A549 (cell line): ENCODE results near the gene SLC12A7. TPM values are rescaled to one million over a fixed set of nuclear protein-coding genes. Genes with fewer than 3 reads are reported as not detected.

Source experiments
- ATAC-seq, 2 experiments: fragments of 200-7000 bp in 1 of 2; fragments of >200 bp in 1 of 2; cut with Nextera tagmentation in 1 of 2; cut with Tn5 transposase in 1 of 2; 3 replicates each; pipeline versions ENCODE4 v1.8.0 to v1.9.1; 2018 to 2020; ENCODE audit warnings: mild to moderate bottlenecking in 1 of 2, moderate library complexity in 1 of 2
- CTCF ChIA-PET: fragments of 300-600 bp; sonication (Branson Sonifier 250); formaldehyde crosslinking; extraction: SDS; loops from one replicate; lab custom pipeline; 2021; ENCODE audit warnings: antibody characterized with exemption, inconsistent platforms; lab: Yijun Ruan, JAX
- POLR2A ChIA-PET: fragments of 350-600 bp; formaldehyde crosslinking; extraction: SDS; loops from one replicate; lab custom pipeline; 2021; ENCODE audit warnings: antibody characterized with exemption, inconsistent platforms; lab: Yijun Ruan, JAX
- DNase-seq, 2 experiments: peaks; one replicate each; pipeline versions ENCODE4 v3.0.0 to v3.0.0-alpha.2; 2011 to 2016; ENCODE audit warnings: low read depth in 1 of 2, low spot score in 1 of 2
- FAIRE-seq: peaks from 2 replicates; lab custom pipeline; 2011; peaks lifted over from hg19 to GRCh38; lab: Jason Lieb, UNC
- H3K27ac ChIP-seq, 2 experiments: fragments of >200 bp; sonication (Bioruptor Twin); formaldehyde crosslinking; 3 replicates each; pipeline ENCODE4 v1.5.1; 2016 to 2017
- H3K4me1 ChIP-seq: fragments of >200 bp; sonication (Bioruptor Twin); formaldehyde crosslinking; 3 replicates; pipeline ENCODE4 v1.6.1; 2016
- H3K4me2 ChIP-seq: fragments of >200 bp; sonication (Bioruptor Twin); formaldehyde crosslinking; 3 replicates; pipeline ENCODE4 v1.6.1; 2016
- H3K4me3 ChIP-seq: fragments of >200 bp; sonication (Bioruptor Twin); formaldehyde crosslinking; 3 replicates; pipeline ENCODE4 v1.5.1; 2016
- H3K9me3 ChIP-seq: fragments of >200 bp; sonication (Bioruptor Twin); formaldehyde crosslinking; 3 replicates; pipeline ENCODE4 v1.6.1; 2016
- BHLHE40 ChIP-seq: IDR thresholded peaks from 2 replicates; pipeline ENCODE4 v1.6.1; 2012; ENCODE audit warnings: low read depth, low read length, inconsistent platforms
- CBX8 ChIP-seq: fragments of 200-600 bp; sonication (generic); IDR thresholded peaks from 2 replicates; pipeline ENCODE4 v1.6.1; 2016
- CHD2 ChIP-seq: fragments of 150-350 bp; IDR thresholded peaks from 2 replicates; pipeline ENCODE4 v1.6.1; 2014; ENCODE audit warnings: low read length; ENCODE audit not compliant: partially characterized antibody
- CHD4 ChIP-seq: fragments of 200-600 bp; sonication (generic); IDR thresholded peaks from 2 replicates; pipeline ENCODE4 v1.6.1; 2016; ENCODE audit warnings: antibody characterized with exemption, mild to moderate bottlenecking, borderline replicate concordance
- ELK1 ChIP-seq: fragments of 150-350 bp; IDR thresholded peaks from 2 replicates; pipeline ENCODE4 v1.6.1; 2014; ENCODE audit warnings: low read depth, mild to moderate bottlenecking, low read length
- FOXS1 ChIP-seq: fragments of 250-450 bp; sonication (Bioruptor Pico); IDR thresholded peaks from 2 replicates; pipeline ENCODE4 v1.5.0; 2020; ENCODE audit warnings: mild to moderate bottlenecking, moderate library complexity
- HDAC2 ChIP-seq: fragments of 200-600 bp; sonication (generic); IDR thresholded peaks from 2 replicates; pipeline ENCODE4 v1.6.1; 2016
- RARB ChIP-seq: fragments of 250-450 bp; sonication (Bioruptor Pico); IDR thresholded peaks from 2 replicates; pipeline ENCODE4 v1.8.0; 2021; ENCODE audit warnings: mild to moderate bottlenecking, moderate library complexity
- RFX5 ChIP-seq: fragments of 450-650 bp; IDR thresholded peaks from 2 replicates; pipeline ENCODE4 v1.7.1; 2014; ENCODE audit warnings: antibody characterized with exemption, mild to moderate bottlenecking, moderate library complexity
- SMC3 ChIP-seq: fragments of >200 bp; sonication (Bioruptor Twin); formaldehyde crosslinking; IDR thresholded peaks from 3 replicates; pipeline ENCODE4 v1.6.1; 2018; ENCODE audit warnings: inconsistent platforms
- WGBS: methylation state at CpG from one replicate; pipeline ENCODE4 v1.1.6; 2017; ENCODE audit errors: missing lambda C conversion rate; 5-methylcytosine and 5-hydroxymethylcytosine counted together
- polyA plus RNA-seq, 4 experiments: library from polyadenylated mRNA; depleted of rRNA in 3 of 4; stranded (reverse); fragments of >200 nt; fragmentation: RNase III in 1 of 4; extraction: RNeasy Plus Mini Kit Qiagen cat#74134 plus additional on column Dnase treatment in 1 of 4; gene quantifications; 2 replicates in 3 of 4; 3 replicates in 1 of 4; pipeline ENCODE4 v1.2.3, GENCODE V29; 2011 to 2017
- TF ChIP-seq, protein P1 (sequence below): fragments of 250-450 bp; sonication (Bioruptor Pico); IDR thresholded peaks from 2 replicates; pipeline ENCODE4 v1.5.0; 2020; ENCODE audit warnings: low read depth, mild to moderate bottlenecking, moderate library complexity
- TF ChIP-seq, protein P2 (sequence below): fragments of 450-650 bp; IDR thresholded peaks from 2 replicates; pipeline ENCODE4 v1.6.1; 2014; ENCODE audit warnings: antibody characterized with exemption
- TF ChIP-seq, protein P3 (sequence below): IDR thresholded peaks from 2 replicates; pipeline ENCODE4 v1.6.1; 2012; ENCODE audit warnings: low read depth, borderline replicate concordance

The SLC12A7 gene
- polyA plus RNA-seq, 2 of the 4 experiments (the other 2 are of a cell fraction), result 11.2 to 22.5 TPM

GRCh38 chr5:1060535-1060981, 51.3 kb downstream of the SLC12A7 start:
- ATAC-seq, result no peak
- ChIA-PET POLR2A (no interaction called here), CTCF (no interaction called here)
- FAIRE-seq, result no peak
- 83% methylated on average over 22 of the region's 24 CpGs for WGBS
- no peak for DNase-seq
- no peak overlapping the region for H3K27ac ChIP-seq
- no peaks in the 10 kb centered on the region for H3K4me1 ChIP-seq
- no peak for TF ChIP-seq SMC3
- TF ChIP-seq, protein P1, sequence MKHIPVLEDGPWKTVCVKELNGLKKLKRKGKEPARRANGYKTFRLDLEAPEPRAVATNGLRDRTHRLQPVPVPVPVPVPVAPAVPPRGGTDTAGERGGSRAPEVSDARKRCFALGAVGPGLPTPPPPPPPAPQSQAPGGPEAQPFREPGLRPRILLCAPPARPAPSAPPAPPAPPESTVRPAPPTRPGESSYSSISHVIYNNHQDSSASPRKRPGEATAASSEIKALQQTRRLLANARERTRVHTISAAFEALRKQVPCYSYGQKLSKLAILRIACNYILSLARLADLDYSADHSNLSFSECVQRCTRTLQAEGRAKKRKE (CRISPR knock-in tag), result no peak
- TF ChIP-seq CBX8, result no peak
- H3K4me2 ChIP-seq, result no peak overlapping the region
- H3K9me3 ChIP-seq, result no peaks in the 10 kb centered on the region
- H3K4me3 ChIP-seq, result no peak overlapping the region

DNA sequence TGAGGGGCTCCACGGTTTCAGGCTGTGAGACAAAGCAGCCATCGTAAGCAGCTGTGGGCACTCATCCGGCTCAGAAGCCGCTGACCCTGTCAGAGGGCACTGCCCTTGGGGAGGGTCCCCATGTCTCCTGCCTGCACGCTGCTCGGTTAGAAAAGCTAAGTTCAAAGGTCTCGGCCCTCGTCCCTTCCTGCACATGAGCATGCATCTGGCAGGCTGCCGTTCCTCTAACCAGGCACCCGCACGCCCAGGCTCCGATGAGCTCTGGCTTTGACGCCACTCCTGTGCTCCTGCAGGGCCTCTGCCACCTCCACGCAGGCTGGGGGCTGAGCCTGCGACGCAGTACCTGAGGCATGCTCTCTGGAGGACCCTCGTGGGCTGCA, 52.0 kb downstream of the SLC12A7 start:
- TF ChIP-seq, protein P2, sequence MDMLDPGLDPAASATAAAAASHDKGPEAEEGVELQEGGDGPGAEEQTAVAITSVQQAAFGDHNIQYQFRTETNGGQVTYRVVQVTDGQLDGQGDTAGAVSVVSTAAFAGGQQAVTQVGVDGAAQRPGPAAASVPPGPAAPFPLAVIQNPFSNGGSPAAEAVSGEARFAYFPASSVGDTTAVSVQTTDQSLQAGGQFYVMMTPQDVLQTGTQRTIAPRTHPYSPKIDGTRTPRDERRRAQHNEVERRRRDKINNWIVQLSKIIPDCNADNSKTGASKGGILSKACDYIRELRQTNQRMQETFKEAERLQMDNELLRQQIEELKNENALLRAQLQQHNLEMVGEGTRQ, result no peak
- TF ChIP-seq BHLHE40 (no peak), FOXS1 (no peak), ELK1 (no peak), RARB (CRISPR knock-in tag) (no peak), CHD4 (no peak), CHD2 (no peak)
- 88% methylated on average over 16 of the region's 17 CpGs for WGBS
- Histone ChIP-seq H3K27ac (no peak overlapping the region), H3K4me1 (no peaks in the 10 kb centered on the region), H3K4me2 (no peak overlapping the region), H3K9me3 (no peaks in the 10 kb centered on the region), H3K4me3 (no peak overlapping the region)
- FAIRE-seq (no peak), ATAC-seq (no peak), DNase-seq (no peak)
- CTCF ChIA-PET, result interaction anchor here (1.4 to 2.4 kb wide), 3 partner anchors 34 to 108 kb away, joined by 4 to 7 read pairs (median 5); no protein-coding TSS in a partner anchor
- POLR2A ChIA-PET, result no interaction called here

GRCh38 chr5:1058988-1059883, 52.6 kb downstream of the SLC12A7 start:
- Histone ChIP-seq H3K4me3 (no peak overlapping the region), H3K9me3 (no peaks in the 10 kb centered on the region), H3K27ac (no peak overlapping the region), H3K4me1 (no peaks in the 10 kb centered on the region), H3K4me2 (no peak overlapping the region)
- FAIRE-seq (no peak), DNase-seq (no peak), ATAC-seq (no peak)
- ChIA-PET POLR2A (no interaction called here), CTCF (interaction anchor here (1.4 to 2.4 kb wide), 4 partner anchors 35 to 108 kb away, joined by 4 to 7 read pairs (median 6); no protein-coding TSS in a partner anchor)
- WGBS, result 88% methylated on average over 21 of the region's 34 CpGs
- TF ChIP-seq RFX5 (no peak), HDAC2 (no peak)
- TF ChIP-seq, protein P3, sequence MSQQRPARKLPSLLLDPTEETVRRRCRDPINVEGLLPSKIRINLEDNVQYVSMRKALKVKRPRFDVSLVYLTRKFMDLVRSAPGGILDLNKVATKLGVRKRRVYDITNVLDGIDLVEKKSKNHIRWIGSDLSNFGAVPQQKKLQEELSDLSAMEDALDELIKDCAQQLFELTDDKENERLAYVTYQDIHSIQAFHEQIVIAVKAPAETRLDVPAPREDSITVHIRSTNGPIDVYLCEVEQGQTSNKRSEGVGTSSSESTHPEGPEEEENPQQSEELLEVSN, result no peak
